HG02610 (cell line): ENCODE results near the gene PDPN.

Experiments
- ATAC-seq: cut with Tn5 transposase; IDR thresholded peaks from one replicate; pipeline ENCODE4 v1.9.1; 2021; ENCODE audit warnings: mild to moderate bottlenecking, moderate library complexity; ENCODE audit not compliant: unreplicated experiment

The PDPN gene

DNA sequence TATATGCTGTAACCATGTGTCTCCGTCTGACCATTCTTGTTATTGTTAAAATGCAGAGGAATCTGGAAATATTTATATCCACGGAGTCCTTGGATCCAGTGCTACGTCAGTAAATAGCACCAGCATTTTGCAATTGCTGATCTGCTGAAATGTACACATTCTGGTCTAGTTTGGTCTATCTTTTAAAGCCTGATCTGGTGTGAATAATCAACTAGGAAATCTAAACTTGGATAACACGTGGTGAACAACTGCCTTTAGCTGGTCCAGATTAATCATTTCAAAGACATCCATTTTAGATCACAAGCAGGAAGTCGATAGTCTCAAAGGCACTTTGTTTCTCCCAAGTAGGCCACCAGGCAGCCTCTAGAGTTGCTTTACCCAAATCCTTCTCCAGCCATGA, 32.6 kb downstream of the PDPN start:
- ATAC-seq: no peak

DNA sequence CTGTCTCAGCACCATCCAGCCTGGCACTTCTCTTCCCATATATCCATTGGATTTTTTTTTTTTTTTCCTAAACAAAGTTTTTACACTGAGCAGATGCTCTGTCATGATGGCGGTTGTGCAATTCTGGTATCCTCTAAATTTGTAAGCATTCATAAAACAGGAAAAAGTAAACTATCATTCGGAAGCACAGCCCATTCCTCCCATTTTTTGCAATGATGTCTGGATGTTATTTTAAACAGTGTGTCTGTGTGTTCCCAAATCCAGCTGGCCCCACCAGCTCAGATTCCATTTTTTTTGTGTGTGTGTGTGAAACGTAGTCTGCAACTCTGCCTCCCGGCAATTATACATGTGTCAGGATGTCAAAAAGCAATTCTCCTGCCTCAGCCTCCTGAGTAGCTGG, 33.5 kb downstream of the PDPN start:
- ATAC-seq: no peak

DNA sequence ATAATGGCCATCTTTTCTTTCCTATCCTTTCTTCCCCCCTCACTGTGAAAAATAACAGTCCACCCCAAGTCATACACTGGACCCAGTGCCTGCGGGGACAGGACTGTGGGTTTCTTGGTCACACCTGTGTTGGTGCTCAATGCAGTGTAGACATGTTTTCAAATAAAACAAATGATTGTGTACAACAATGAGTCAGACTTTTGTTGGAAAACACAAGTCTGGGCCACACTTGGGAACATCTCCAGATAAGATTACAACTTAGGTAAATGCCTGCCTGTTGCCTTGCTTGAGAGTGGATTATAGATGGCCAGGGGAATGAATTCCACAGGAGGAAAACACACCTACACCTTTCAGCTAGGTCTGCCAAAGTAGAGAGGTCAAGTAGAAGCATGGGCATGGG, 34.1 kb downstream of the PDPN start:
- no peak for ATAC-seq

DNA sequence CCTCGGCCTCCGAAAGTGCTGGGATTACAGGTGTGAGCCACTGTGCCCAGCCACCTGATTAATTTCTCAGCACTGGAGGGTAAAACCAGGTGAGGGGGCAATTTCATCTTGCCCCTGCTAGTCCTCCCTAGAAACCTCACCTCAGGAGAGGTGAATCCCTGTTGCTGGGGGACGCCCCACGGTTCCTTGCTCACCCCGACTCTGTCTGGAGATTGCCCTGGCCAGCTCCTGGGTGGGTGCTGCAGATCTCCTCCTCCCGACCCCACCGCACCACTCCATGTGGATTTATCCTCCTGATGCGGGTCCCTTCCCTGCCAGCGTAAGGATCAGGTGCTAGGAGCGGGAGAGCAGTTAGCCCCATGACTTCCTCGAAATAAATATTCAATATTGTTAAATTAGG, 34.9 kb downstream of the PDPN start:
- ATAC-seq: no peak

DNA sequence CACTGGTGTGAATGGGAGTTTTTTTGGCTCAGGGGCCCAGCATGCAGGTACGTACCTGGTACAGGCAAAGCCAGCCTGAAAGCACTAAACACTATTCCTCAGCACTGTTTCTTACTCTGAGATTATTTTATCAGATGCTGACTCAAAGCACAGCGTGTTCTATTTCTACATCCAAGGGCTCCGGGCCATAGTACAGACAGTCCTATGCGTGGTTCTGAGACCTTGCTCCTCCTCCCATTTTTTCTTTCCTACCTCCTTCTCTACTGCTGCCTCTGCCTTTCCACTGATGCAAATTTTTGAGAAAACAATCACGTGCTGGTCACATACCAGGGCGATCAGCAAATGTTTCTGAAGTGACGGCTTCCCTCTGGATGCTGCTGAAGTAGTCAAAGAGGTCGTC, 36.3 kb downstream of the PDPN start:
- no peak for ATAC-seq

DNA sequence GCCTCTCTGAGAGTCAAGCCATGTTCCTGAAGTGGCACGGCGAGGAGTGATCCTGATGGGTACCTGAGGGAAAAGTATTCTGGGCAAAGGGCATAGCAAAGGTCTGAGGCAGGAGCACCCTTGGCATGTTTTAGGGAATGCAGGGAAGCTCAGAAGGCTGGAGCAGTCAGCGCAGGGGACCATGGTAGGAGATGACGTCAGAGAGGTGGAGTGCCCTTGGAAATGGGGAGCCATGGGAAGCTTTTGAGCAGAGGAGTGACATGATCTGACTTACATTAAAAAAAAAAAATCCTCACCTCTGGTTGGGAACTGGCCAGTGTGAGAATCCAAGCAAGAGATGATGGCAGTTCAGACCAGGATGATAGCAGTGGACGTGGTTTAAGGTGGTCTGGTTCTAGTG, 37.2 kb downstream of the PDPN start:
- ATAC-seq: no peak

DNA sequence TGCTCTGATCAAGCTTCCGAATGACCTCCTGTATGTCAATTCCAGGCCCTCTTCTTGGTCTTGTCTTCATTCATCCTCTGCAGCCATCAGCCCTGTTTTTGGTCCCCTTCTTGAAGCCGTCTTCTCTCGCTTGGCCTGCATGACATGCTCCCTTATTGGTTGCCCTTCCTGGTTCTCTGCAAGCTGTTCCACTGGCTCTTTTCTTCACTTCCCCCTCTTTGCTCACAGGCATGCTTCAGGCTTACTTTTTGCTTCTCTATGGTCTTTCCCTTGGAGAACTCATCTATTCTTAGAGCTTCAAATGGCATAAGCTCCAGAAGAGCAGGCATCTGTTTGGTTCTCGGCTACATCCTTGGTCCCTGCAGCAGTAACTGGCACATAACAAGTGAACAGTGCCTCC, 38.8 kb downstream of the PDPN start:
- ATAC-seq: no peak

DNA sequence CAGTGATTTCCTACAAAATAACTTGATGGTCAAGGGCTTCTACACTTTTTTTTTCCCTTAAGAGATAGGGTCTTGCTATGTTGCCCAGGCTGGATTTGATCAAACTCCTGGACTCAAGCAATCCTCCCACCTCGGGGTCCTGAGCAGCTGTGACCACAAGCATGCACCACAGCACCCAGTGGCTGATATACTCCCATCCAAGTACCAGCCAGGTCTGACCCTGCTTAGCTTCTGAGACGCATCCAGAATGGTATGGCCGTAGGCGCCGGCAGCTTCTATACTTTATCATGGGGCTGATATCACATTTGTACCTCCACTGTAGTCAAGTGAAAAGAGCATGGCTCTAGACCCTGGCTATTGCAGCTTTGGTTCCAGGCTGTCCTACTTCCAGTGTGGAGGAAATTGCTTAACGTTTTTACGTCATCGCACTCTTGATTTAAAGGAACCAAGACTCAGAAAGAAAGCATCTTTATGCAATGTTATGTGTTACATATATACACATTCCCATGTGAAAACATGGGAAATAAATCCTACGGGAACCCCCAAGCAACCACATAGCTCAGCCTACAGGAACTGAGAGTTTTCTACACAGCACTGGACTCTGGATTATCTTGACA, 39.5 kb downstream of the PDPN start:
- ATAC-seq: no peak

DNA sequence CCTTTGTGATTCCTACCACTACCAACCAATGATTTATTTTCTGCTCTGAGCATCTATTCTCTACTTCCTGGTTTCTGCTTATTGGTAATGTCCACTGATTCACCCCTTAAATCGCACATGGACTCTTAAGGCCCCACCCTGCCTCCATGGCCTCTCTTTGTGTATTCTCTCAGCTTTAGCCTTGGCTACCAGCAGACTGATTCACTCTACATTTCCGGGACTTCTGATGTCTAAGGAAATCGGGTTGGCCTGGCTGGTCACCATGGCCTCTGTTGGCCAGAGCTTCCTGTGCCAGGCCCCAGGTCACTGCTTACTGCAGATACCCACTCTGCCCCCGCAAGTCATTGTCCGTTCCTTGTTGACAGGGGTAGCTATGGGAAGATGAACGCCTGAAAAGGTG, 40.9 kb downstream of the PDPN start:
- ATAC-seq: no peak

DNA sequence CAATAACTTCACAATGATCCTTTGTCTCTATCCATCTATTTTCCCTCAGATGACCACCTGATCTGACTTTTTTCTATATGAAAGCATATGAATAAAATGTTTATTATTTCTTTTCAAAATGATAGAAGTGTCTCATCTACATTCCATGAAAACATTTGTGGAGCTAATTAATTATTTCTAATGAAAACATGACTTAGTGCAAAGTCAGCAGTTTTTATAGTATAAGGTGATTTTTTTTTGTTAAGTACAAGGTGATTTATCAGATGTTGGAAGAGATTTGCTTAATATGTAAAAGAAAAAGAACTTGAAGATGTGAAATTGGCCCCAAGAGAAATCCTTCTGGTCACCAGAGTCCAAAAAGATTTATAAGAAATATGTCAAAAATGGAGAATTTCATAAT, 43.5 kb downstream of the PDPN start:
- no peak for ATAC-seq

DNA sequence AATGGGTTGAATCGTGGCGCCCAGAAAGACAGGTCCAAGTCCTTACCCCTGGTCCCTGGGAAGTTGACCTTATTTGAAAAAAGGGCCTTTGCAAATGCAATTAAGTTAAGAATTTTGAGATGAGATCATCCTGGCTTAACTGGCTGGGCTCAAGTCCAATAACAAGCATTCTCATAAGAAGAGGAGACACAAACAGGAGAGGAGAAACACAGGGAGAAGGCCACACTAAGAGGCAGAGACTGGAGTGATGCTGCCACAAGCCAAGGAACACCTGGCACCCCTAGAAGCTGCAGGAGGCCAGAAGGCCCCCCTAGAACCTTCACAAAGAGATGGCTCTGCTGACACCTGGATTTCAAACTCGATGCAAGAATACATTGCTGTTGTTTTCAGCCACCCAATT, 44.6 kb downstream of the PDPN start:
- ATAC-seq: no peak

DNA sequence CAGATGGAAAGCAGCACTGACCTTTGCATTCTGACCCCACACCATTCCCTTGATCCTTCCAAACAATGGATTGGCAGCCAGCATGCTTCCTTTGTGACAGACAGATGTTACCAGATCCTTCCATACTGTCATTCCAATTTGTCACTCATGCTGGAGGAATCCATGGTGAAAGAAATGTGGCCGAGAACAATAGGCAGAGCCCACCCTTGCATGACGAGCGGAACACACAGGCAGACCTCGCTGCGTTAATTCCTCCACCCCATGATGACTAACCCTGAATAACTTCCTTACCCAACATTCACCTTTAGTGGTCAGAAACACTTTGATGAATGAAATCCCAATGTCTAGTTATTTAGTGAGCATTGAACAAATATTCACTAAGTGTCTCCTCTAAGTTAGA, 45.1 kb downstream of the PDPN start:
- ATAC-seq: no peak

DNA sequence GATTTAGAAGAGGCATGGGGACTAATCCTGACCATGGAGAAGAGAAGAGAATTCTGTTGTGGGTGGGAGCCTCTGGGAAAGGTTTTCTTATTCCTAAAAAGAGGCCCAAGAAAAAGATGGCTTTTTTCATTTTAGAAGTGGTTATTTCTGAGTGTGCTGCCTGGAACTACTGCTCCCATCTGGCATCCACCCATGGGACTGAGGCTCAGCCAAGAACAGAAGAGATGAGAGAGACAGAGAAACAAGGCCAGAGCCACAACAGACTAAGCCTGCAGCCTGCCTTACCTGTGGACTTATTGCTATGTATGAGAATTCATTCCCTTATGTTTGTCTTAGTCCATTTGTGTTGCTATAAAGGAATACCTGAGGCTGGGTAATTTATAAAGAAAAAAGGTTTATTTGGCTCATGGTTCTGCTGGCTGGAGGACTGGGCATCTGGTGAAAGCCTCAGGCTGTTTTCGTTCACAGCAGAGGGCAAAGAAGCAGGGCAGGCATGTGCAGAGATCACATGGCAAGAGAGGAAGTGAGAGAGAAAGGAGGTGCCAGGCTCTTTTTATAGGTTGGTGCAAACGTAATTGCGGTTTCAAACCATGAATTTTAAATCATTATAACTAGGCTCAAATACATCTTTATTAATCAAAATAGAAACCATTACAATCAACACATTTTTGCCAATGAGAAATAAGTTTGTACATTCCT, 58.8 kb downstream of the PDPN start:
- no peak for ATAC-seq

DNA sequence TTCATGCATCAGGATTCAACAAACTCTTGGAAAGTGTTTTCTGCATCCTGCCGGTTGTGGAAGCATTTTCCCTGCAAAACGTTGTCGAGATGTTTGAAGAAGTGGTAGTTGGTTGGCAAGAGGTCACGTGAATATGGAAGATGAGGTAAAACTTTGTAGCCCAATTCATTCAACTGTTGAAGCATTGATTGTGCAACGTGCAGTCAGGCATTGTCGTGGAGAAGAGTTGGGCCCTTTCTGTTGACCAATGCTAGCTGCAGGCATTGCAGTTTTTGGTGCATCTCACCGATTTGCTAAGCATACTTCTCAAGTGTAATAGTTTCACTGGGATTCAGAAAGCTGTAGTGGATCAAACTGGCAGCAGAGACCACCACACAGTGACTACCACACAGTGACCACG, 59.4 kb downstream of the PDPN start:
- ATAC-seq: no peak

DNA sequence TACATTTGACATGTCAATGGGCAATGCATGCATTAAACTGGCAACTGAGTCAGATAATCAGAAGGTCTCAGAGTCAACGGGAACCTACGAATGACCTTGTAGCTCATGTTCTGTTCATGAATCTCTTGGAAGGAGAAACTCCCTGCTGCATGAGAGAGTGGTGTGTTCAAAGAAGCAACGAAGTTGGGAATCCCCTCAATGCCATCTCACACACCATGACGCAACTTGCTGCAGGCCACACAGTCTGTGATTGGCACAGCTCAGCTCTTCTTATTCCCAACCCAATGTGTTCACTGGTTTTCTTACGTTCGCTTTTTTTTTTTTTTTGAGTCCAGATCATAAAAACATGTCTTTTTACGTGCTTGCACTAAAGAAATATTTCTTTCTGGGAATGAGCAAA, 62.9 kb downstream of the PDPN start:
- ATAC-seq: no peak

DNA sequence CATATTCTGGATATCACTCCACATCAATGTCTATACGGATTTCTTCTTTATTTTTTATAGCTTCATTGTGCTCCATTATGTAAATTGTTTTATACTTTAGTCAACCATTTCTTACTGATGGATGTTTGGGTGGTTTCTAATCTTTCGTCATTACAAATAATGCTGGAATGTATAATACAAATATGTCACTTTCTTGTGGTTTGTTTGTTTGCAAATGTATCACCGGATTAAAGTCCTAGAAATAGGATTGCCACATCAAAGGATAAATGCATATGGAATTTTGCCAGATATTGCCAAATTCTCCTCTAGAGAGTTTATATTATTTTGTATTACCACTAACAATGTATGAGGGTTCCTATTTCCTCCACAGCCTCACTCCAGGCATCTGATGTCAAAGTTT, 67.6 kb downstream of the PDPN start:
- ATAC-seq: no peak

DNA sequence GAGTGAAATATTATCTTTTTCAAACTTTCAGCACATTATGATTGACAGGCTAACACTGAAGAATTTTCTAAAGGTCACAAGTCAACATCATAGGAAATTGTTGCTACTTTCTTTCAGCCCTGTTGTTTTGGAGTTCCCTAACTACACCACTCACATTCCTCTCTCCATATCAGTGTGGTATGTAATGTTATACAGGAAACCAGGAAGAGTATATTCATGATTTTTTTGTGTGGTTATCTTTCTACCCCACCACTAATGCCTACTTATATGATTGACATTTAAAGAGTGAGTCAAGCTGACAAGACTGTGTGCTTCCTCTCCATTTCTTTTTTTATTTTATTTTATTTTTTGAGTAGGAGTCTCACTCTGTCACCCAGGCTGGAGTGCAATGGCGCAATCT, 68.6 kb downstream of the PDPN start:
- ATAC-seq: no peak

DNA sequence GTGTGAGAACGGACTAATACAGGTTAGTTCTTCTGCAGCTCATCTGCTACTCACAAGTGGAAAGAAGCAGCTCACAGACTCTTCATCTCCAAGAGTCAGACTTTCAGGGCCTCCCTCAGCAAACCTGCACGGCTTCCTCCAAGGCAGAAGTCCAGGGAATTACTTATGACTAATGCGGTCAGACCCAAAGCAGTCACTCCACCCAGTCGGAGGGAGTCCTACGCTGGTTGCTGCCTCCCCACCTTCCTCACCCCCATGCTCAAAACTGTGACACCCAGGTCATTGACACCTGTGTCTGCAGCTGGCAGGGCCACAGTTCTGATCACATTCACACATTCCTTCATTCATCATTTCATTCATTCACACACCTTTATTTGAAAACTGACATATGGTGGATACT, 77.9 kb downstream of the PDPN start:
- ATAC-seq: no peak

DNA sequence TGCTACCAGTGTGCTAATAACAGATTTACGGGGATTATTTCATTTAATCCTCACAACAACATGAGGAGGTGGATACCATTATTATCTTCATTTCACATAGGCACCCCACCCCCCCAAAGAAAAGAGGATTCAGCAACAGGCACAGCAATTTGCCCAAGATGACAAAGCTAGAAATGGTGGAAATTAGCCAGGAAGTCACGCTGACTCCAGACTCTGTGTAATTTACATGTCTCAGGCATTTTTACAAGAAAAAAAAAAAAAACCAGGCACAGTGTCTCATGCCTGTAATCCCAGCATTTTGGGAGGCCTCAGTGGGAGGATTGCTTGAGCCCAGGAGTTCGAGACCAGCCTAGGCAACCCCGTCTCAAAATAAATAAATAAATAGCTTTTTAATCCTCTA, 78.9 kb downstream of the PDPN start:
- ATAC-seq: no peak

DNA sequence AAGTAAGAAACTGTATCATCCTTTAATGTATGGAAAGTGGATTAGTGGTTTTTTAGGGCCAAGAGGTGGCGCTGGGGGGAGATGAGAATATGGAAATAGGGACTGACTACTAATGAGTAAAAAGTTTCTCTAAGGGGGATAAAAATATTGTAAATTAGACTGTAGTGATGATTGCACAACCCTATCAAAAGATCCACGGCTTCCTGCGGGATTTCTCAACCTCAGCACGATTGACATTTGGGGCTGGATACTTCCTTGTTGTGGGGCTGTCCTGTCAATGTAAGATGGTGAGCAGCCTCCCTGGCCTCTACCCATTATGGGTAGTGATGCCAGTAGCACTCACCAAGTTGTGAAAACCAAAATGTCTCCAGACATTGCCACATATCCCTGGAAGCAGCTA, 80.3 kb downstream of the PDPN start:
- no peak for ATAC-seq

DNA sequence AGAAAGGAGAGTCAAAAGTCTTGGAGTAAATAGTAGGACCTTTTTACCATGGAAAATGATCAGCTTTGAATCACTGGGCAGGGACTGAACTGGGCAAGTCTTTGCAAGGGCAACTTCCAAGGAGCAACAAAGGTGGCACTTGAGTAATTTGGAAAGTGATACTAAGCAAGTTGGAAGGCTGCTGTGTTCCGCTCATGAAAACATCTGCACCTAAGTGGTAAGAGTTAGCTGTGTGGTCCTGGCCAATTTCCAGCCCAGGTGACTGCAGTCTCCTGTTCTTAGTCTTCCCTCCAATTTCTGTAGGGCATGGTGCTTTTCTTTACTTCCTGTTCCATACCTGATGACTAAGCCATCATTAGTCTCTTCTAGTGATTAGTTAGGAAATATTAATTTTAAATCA, 80.8 kb downstream of the PDPN start:
- no peak for ATAC-seq

DNA sequence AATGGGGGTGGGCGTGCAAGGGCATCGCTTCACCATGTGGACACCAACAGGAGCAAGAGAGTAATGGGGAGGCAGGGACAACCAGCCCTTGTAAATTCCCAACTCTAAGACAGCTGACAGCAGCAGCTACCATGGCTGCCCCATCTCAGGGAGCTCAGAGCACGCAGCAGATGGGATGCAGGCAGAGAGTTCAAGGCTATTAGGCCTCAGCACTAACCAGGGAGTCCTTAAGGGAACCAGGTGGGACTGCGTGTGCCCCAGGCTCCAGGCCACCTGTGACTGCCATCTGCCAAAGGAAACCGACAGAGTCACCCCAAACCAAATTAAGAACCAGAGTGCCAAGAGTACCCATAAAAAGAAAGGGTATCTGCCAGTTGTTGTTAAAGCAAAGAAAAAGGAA, 82.7 kb downstream of the PDPN start:
- ATAC-seq: no peak
